Calu3 (cell line): ENCODE results near the gene UNK. TPM values are rescaled to one million over a fixed set of nuclear protein-coding genes. Genes with fewer than 3 reads are reported as not detected.

Source experiments
- BruUV-seq: library from RNA; stranded (reverse); fragments of 400-500 nt; replicated peaks from 2 replicates; lab custom pipeline; 2021; lab: Mats Ljungman, UMichigan
- CTCF ChIA-PET: fragments of 300-600 bp; sonication (Branson Sonifier 250); formaldehyde crosslinking; loops from one replicate; lab custom pipeline; 2022; ENCODE audit warnings: antibody characterized with exemption; lab: Charles Lee
- DNase-seq: peaks from one replicate; pipeline ENCODE4 v3.0.0; 2022
- H3K27ac Mint-ChIP-seq: one replicate; pipeline ENCODE4 v1.8.0; 2022; ENCODE audit warnings: mixed read lengths; ENCODE audit not compliant: unreplicated experiment
- H3K27me3 Mint-ChIP-seq: one replicate; pipeline ENCODE4 v1.8.0; 2022; ENCODE audit warnings: mixed read lengths; ENCODE audit not compliant: unreplicated experiment
- H3K36me3 Mint-ChIP-seq: one replicate; pipeline ENCODE4 v1.8.0; 2022; ENCODE audit warnings: mild to moderate bottlenecking, moderate library complexity, mixed read lengths; ENCODE audit not compliant: insufficient read depth, unreplicated experiment
- H3K4me1 Mint-ChIP-seq: one replicate; pipeline ENCODE4 v1.8.0; 2022; ENCODE audit warnings: mild to moderate bottlenecking, low read depth, mixed read lengths; ENCODE audit not compliant: unreplicated experiment
- H3K4me3 Mint-ChIP-seq: one replicate; pipeline ENCODE4 v1.8.0; 2022; ENCODE audit warnings: mild to moderate bottlenecking, low read depth, moderate library complexity, mixed read lengths; ENCODE audit not compliant: unreplicated experiment
- H3K9me3 Mint-ChIP-seq: one replicate; pipeline ENCODE4 v1.8.0; 2022; ENCODE audit warnings: low read depth, mixed read lengths; ENCODE audit not compliant: unreplicated experiment
- intact Hi-C: fragments of 100-400 bp; cut with micrococcal nuclease; formaldehyde crosslinking; loops from one replicate; pipeline ENCODE4 v1.10.0; 2022; ENCODE audit not compliant: unreplicated experiment
- total RNA-seq: library from RNA; stranded (reverse); gene quantifications from 2 replicates; pipeline ENCODE4 v1.2.3, GENCODE V29; 2022
- TF ChIP-seq, protein P1 (sequence below): fragments of 200-600 bp; IDR thresholded peaks from one replicate; pipeline ENCODE4 v1.8.0; 2022; ENCODE audit warnings: antibody characterized with exemption; ENCODE audit not compliant: unreplicated experiment

Gene UNK
- total RNA-seq, 1 experiment from 2014 or later = 26.0 TPM

DNA sequence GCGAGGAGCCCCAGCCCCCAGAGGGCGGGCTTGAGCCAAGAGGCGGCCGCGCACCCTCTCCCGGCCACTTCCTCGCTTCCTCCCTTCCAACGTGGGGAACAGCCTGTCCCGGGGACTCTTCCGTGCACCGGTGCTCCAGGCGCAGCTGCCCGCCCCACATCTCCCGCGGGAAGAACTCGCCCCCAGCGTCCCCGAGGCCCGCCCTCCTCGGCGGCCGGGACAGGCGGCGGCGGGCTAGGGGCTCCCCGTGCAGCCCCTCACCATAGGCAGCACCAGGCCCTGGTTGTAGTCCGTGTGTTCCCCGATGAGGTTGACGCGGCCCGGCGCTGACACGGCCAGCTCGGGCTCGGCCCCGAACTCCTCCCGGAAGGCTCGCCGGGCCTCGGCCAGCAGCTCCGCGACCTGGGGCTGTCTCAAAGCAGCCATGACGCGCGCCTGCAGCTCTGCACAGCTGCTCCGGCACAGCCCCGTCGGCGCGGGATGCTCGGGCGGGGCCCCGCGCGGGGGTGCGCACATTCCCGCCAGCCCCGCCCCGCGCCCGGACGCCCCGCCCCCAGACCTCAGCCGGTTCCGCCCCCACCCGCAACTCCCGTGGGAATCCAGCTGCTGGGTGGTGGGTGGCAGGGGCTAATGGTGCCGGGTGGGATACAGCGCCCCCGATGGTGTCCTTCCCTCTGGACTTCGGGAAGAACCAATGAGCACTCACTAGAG is 19.7 kb upstream of the UNK start, which contains the start of gene GALK1:
Gene GALK1 (minus strand): TSS at position 482 of the 711 bp plus-strand sequence. CDS start 56 bp downstream, at position 426.
- DNase-seq = peak; percentile 83
- TF ChIP-seq, protein P1, sequence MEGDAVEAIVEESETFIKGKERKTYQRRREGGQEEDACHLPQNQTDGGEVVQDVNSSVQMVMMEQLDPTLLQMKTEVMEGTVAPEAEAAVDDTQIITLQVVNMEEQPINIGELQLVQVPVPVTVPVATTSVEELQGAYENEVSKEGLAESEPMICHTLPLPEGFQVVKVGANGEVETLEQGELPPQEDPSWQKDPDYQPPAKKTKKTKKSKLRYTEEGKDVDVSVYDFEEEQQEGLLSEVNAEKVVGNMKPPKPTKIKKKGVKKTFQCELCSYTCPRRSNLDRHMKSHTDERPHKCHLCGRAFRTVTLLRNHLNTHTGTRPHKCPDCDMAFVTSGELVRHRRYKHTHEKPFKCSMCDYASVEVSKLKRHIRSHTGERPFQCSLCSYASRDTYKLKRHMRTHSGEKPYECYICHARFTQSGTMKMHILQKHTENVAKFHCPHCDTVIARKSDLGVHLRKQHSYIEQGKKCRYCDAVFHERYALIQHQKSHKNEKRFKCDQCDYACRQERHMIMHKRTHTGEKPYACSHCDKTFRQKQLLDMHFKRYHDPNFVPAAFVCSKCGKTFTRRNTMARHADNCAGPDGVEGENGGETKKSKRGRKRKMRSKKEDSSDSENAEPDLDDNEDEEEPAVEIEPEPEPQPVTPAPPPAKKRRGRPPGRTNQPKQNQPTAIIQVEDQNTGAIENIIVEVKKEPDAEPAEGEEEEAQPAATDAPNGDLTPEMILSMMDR = peak; percentile 57
- BruUV-seq = no TSS peak
- no peaks in the 10 kb centered on the region for H3K27me3 Mint-ChIP-seq
- H3K27ac Mint-ChIP-seq = no peak within 1 kb of the TSS
- no peaks in the 10 kb centered on the region for H3K9me3 Mint-ChIP-seq
- H3K36me3 Mint-ChIP-seq = peaks cover 32% of the 10 kb centered on the region
- CTCF ChIA-PET = interaction anchor here (0.6 to 1.8 kb wide), 6 partner anchors 15 to 148 kb away, joined by 3 to 8 read pairs (median 4); a partner anchor contains a TSS
- H3K4me1 Mint-ChIP-seq = no peaks in the 10 kb centered on the region
- H3K4me3 Mint-ChIP-seq = peak within 1 kb of the TSS; percentile 65
- intact Hi-C loops = no loop called here

DNA sequence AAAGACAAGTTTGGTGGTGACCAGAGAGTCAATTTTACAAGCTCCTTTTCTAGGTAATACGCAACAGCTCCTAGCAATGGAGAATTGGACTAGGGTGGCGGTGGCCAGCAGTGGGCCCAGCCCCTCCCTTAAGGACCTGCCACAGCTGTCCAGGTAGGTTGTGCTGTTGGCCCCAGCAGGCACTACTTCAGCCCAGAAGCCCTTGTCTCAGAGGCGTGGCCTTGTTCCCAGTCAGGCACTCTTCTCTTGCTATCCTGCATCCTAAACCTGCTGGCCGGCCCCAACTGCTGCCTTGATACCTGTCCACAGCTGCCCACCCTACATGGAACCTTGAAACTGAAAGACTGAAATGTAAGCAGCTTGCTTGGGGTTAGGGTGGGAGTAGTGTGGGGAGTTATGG is 18.6 kb upstream of the UNK start:
- no peaks in the 10 kb centered on the region for H3K9me3 Mint-ChIP-seq
- CTCF ChIA-PET = interaction anchor here (0.6 to 1.5 kb wide), 3 partner anchors 14 to 478 kb away, joined by 3 to 6 read pairs (median 4); a partner anchor contains a TSS
- peaks cover 32% of the 10 kb centered on the region for H3K36me3 Mint-ChIP-seq
- no peaks in the 10 kb centered on the region for H3K27me3 Mint-ChIP-seq
- intact Hi-C loops = no loop called here
- TF ChIP-seq, protein P1 = no peak
- no peak overlapping the region for H3K27ac Mint-ChIP-seq
- no peaks in the 10 kb centered on the region for H3K4me1 Mint-ChIP-seq
- no peak overlapping the region for H3K4me3 Mint-ChIP-seq
- BruUV-seq = no TSS peak
- no peak for DNase-seq

DNA sequence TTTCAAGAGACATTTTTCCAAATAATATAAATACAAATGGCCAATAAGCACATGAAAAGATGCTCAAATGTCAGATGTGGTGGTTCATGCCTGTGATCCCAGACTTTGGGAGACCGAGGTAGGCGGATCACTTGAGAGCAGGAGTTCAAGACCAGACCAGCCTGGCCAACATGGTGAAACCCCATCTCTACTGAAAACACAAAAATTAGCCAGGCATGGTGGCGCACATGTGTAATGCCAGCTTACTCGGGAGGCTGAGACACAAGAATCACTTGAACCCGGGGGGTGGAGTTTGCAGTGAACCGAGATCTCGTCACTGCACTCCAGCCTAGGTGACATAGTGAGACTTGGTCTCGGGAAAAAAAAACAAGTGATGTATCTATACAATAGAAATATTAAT is 16.7 kb upstream of the UNK start:
- no peaks in the 10 kb centered on the region for H3K27me3 Mint-ChIP-seq
- no TSS peak for BruUV-seq
- no peaks in the 10 kb centered on the region for H3K4me1 Mint-ChIP-seq
- no peaks in the 10 kb centered on the region for H3K9me3 Mint-ChIP-seq
- no peak overlapping the region for H3K4me3 Mint-ChIP-seq
- H3K27ac Mint-ChIP-seq = no peak overlapping the region
- DNase-seq = no peak
- H3K36me3 Mint-ChIP-seq = peaks cover 21% of the 10 kb centered on the region
- intact Hi-C loops = no loop called here
- TF ChIP-seq, protein P1 = no peak
- CTCF ChIA-PET = no interaction called here

DNA sequence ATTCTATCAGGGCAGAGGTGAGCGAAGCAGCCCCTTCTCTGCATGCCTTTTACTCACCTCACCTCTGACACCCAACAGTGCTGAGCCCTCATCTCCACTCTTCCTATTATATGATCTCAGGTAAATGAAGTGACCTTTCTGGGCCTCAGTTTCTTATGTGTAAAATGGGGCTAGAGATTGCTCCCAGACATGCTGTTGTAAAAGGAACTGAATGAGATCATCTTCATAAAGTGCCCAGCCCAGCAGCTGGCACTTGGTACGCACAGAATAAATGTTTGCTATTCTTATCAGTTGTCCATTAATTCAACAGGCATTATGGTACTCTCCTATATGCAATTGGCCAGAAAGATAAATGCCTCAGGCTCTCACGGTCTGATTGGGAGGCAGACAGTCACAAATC is 15.1 kb upstream of the UNK start:
- Mint-ChIP-seq H3K9me3 (no peaks in the 10 kb centered on the region), H3K4me3 (no peak overlapping the region), H3K4me1 (no peaks in the 10 kb centered on the region), H3K27ac (no peak overlapping the region), H3K36me3 (peaks cover 16% of the 10 kb centered on the region), H3K27me3 (no peaks in the 10 kb centered on the region)
- intact Hi-C loops = no loop called here
- TF ChIP-seq, protein P1 = no peak
- DNase-seq = no peak
- CTCF ChIA-PET = interaction anchor here (0.5 to 1.2 kb wide), 2 partner anchors 137 to 423 kb away, joined by 4 to 6 read pairs; partner anchors contain the start of gene SMIM5
- BruUV-seq = no TSS peak
